Endodermal cell (in vitro differentiated cells): ENCODE data around the gene SCN8A. TPM values are rescaled to one million over a fixed set of nuclear protein-coding genes. Genes with fewer than 3 reads are reported as not detected.

Experiments used
- DNase-seq: peaks from one replicate; pipeline ENCODE4 v3.0.0-alpha.2; 2017
- H3K27ac ChIP-seq: 2 replicates; pipeline ENCODE4 v1.5.1; 2013; ENCODE audit warnings: mild to moderate bottlenecking, low read depth, low read length, moderate library complexity
- H3K27me3 ChIP-seq: 2 replicates; pipeline ENCODE4 v1.6.1; 2013; ENCODE audit warnings: mild to moderate bottlenecking, low read length, moderate library complexity; ENCODE audit not compliant: insufficient read depth, control insufficient read depth, poor library complexity, severe bottlenecking
- H3K36me3 ChIP-seq: 2 replicates; pipeline ENCODE4 v1.7.0; 2013; ENCODE audit warnings: mild to moderate bottlenecking, low read length, moderate library complexity; ENCODE audit not compliant: control insufficient read depth, insufficient read depth
- H3K4me1 ChIP-seq: one replicate; pipeline ENCODE4 v1.7.0; 2013; ENCODE audit warnings: low read length; ENCODE audit not compliant: control insufficient read depth, insufficient read depth
- H3K4me3 ChIP-seq: 2 replicates; pipeline ENCODE4 v1.5.1; 2013; ENCODE audit warnings: mild to moderate bottlenecking, low read length, moderate library complexity
- H3K9ac ChIP-seq: 2 replicates; pipeline ENCODE4 v1.6.1; 2013; ENCODE audit warnings: mild to moderate bottlenecking, low read length, moderate library complexity; ENCODE audit not compliant: poor library complexity, severe bottlenecking; ENCODE audit errors: extremely low read depth
- H3K9me3 ChIP-seq: 2 replicates; pipeline ENCODE4 v1.6.1; 2013; ENCODE audit warnings: mild to moderate bottlenecking, low read length, moderate library complexity; ENCODE audit not compliant: control insufficient read depth
- H3K27ac Mint-ChIP-seq: 2 replicates; pipeline ENCODE4 v1.8.0; 2020; ENCODE audit warnings: mixed read lengths
- H3K27me3 Mint-ChIP-seq: 2 replicates; pipeline ENCODE4 v1.8.0; 2021; ENCODE audit warnings: mild to moderate bottlenecking, mixed read lengths; ENCODE audit not compliant: insufficient read depth
- H3K36me3 Mint-ChIP-seq: 2 replicates; pipeline ENCODE4 v1.8.0; 2020; ENCODE audit warnings: low read depth, mixed read lengths
- H3K4me1 Mint-ChIP-seq: 2 replicates; pipeline ENCODE4 v1.8.0; 2020; ENCODE audit warnings: mixed read lengths
- H3K4me3 Mint-ChIP-seq: 2 replicates; pipeline ENCODE4 v1.8.0; 2020; ENCODE audit warnings: mild to moderate bottlenecking, moderate library complexity, mixed read lengths
- H3K9me3 Mint-ChIP-seq: 2 replicates; pipeline ENCODE4 v1.8.0; 2020; ENCODE audit warnings: mild to moderate bottlenecking, mixed read lengths
- CTCF ChIP-seq: fragments of 200-600 bp; sonication (generic); conservative IDR thresholded peaks from 2 replicates; pipeline ENCODE4 v1.5.0; 2021; ENCODE audit warnings: antibody characterized with exemption, mild to moderate bottlenecking
- WGBS, 2 experiments: methylation state at CpG; one replicate each; pipeline versions ENCODE4 v1.1.5 to v1.1.7; 2013; ENCODE audit warnings: missing lambda C conversion rate in 2 of 2, mixed read lengths in 1 of 2; ENCODE audit not compliant: insufficient coverage in 1 of 2, insufficient read length in 1 of 2; 5-methylcytosine and 5-hydroxymethylcytosine counted together
- total RNA-seq, 2 donors: library from RNA; stranded (reverse); fragmentation: NEBNext Ultra II Directional in 1 of 2; extraction: Animal tissue kit (Norgen Biotek cat#: 25700) in 1 of 2; gene quantifications; 2 replicates in 1 of 2; 3 replicates in 1 of 2; pipeline ENCODE4 v1.2.1, GENCODE V29; 2021

Gene SCN8A
- total RNA-seq, 2 donors from 2014 or later: 9.5 to 9.7 TPM

- DNase-seq: peak; percentile 41
- Histone ChIP-seq H3K4me1 (peaks cover 30% of the 10 kb centered on the region), H3K27ac (no peak overlapping the region), H3K9me3 (no peaks in the 10 kb centered on the region), H3K36me3 (peaks cover 4% of the 10 kb centered on the region), H3K4me3 (no peak overlapping the region), H3K9ac (no peak overlapping the region), H3K27me3 (no peaks in the 10 kb centered on the region)
- H3K27me3 Mint-ChIP-seq: peaks cover 67% of the 10 kb centered on the region
- no peak overlapping the region for H3K4me3 Mint-ChIP-seq
- peaks cover 26% of the 10 kb centered on the region for H3K4me1 Mint-ChIP-seq
- no peaks in the 10 kb centered on the region for H3K9me3 Mint-ChIP-seq
- H3K36me3 Mint-ChIP-seq: no peaks in the 10 kb centered on the region
- WGBS, 2 experiments: 89% methylated on average over 1 to 6 of the region's 6 CpGs
- no peak overlapping the region for H3K27ac Mint-ChIP-seq
- no peak for TF ChIP-seq CTCF
Observed at GRCh38 chr12:51840966-51841365, 249.9 kb downstream of the SCN8A start.

GRCh38 chr12:51841727-51842126 is 250.7 kb downstream of the SCN8A start:
- peaks cover 73% of the 10 kb centered on the region for H3K27me3 Mint-ChIP-seq
- Histone ChIP-seq H3K9me3 (no peaks in the 10 kb centered on the region), H3K36me3 (peaks cover 4% of the 10 kb centered on the region), H3K27ac (no peak overlapping the region), H3K4me3 (no peak overlapping the region), H3K9ac (no peak overlapping the region), H3K4me1 (peaks cover 31% of the 10 kb centered on the region), H3K27me3 (no peaks in the 10 kb centered on the region)
- no peak overlapping the region for H3K27ac Mint-ChIP-seq
- no peak for TF ChIP-seq CTCF
- 55 to 79% methylated on average over 3 to 6 of the region's 6 CpGs for WGBS, 2 experiments
- peak; percentile 43 for DNase-seq
- H3K4me3 Mint-ChIP-seq: no peak overlapping the region
- H3K4me1 Mint-ChIP-seq: peaks cover 27% of the 10 kb centered on the region
- no peaks in the 10 kb centered on the region for H3K36me3 Mint-ChIP-seq
- no peaks in the 10 kb centered on the region for H3K9me3 Mint-ChIP-seq

- Mint-ChIP-seq H3K9me3 (no peaks in the 10 kb centered on the region), H3K4me1 (peaks cover 12% of the 10 kb centered on the region)
Observed at GRCh38 chr12:51844854-51845253, 253.8 kb downstream of the SCN8A start.

More at GRCh38 chr12:51844854-51845253, 253.8 kb downstream of the SCN8A start:
- H3K27ac Mint-ChIP-seq: no peak overlapping the region
- DNase-seq: no peak
- Histone ChIP-seq H3K36me3 (peaks cover 4% of the 10 kb centered on the region), H3K9me3 (no peaks in the 10 kb centered on the region), H3K9ac (no peak overlapping the region), H3K4me3 (no peak overlapping the region), H3K27me3 (peaks cover 6% of the 10 kb centered on the region), H3K27ac (no peak overlapping the region), H3K4me1 (peaks cover 15% of the 10 kb centered on the region)
- WGBS, 2 experiments: 94 to 95% methylated on average over 4 of the region's 4 CpGs
- TF ChIP-seq CTCF: no peak
- no peaks in the 10 kb centered on the region for H3K36me3 Mint-ChIP-seq
- H3K27me3 Mint-ChIP-seq: peaks cover 74% of the 10 kb centered on the region
- H3K4me3 Mint-ChIP-seq: no peak overlapping the region
